ENCODE data around the gene PTGER2.

DNA sequence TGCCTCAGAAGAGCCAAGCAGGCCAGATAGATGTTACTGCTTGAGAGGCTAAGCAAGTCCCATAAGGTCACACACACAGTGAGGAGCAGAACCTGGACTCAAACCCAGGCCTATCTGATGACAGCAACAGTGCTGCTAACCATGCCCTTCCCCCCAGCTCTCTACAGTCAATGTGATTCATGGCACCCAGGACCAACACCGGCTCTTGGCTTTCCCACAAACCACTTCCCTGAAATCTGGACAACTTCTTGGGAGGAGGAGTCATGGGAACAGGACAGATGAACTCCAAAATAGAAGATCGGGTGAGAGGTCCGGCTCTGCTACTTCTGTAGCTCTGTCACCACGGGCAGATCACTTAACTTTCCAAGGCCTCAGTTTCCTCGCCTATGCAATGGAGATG lies 47.3 kb upstream of the PTGER2 start:
- TF ChIP-seq, protein P1, sequence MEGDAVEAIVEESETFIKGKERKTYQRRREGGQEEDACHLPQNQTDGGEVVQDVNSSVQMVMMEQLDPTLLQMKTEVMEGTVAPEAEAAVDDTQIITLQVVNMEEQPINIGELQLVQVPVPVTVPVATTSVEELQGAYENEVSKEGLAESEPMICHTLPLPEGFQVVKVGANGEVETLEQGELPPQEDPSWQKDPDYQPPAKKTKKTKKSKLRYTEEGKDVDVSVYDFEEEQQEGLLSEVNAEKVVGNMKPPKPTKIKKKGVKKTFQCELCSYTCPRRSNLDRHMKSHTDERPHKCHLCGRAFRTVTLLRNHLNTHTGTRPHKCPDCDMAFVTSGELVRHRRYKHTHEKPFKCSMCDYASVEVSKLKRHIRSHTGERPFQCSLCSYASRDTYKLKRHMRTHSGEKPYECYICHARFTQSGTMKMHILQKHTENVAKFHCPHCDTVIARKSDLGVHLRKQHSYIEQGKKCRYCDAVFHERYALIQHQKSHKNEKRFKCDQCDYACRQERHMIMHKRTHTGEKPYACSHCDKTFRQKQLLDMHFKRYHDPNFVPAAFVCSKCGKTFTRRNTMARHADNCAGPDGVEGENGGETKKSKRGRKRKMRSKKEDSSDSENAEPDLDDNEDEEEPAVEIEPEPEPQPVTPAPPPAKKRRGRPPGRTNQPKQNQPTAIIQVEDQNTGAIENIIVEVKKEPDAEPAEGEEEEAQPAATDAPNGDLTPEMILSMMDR (conservative IDR thresholded peaks at IDR 0.05; ENCODE audit: low read depth, low read length): no peak
- no peak for TF ChIP-seq EZH2 (IDR thresholded peaks at IDR 0.05; ENCODE audit: borderline replicate concordance, low read depth, low read length, poor library complexity, severe bottlenecking)

Measured in A673 (cell line).